ENCODE measurements around the gene PTGDR2. TPM values are rescaled to one million over a fixed set of nuclear protein-coding genes. Genes with fewer than 3 reads are reported as not detected.

Gene PTGDR2
- total RNA-seq, 4 donors from 2014 or later, result 0.11 TPM; not detected in 3

DNA sequence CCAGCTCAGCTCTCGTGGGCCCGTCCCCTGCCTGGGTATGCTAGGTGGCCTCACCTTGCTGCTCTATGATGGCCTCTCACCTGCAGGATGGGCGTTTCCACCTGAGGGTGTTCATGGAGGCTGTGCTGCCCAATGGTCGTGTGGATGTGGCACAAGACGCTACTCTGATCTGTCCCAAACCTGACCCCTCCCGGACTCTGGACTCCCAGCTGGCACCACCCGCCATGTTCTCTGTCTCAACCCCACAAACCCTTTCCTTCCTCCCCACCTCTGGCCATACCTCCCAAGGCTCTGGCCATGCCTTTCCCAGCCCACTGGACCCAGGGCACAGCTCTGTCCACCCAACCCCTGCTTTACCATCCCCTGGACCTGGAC, 13.7 kb upstream of the PTGDR2 start:
- no peaks in the 10 kb centered on the region for H3K36me3 ChIP-seq
- no peak for DNase-seq
- 98 to 99% methylated on average over 7 of the region's 7 CpGs for WGBS, 2 donors
- no peaks in the 10 kb centered on the region for H3K9me3 ChIP-seq
- H3K4me1 ChIP-seq, result peaks cover 0 to 21% of the 10 kb centered on the region in 2 donors
- intact Hi-C loops (cut with DNase I), result no loop called here
- H3K27ac ChIP-seq, result no peak overlapping the region
- no peaks in the 10 kb centered on the region for H3K27me3 ChIP-seq
- H3K4me3 ChIP-seq (replicated peaks in 1 of 3), result no peak overlapping the region
- no peak for TF ChIP-seq POLR2A (IDR thresholded peaks at IDR 0.05)
- TF ChIP-seq, protein P1, sequence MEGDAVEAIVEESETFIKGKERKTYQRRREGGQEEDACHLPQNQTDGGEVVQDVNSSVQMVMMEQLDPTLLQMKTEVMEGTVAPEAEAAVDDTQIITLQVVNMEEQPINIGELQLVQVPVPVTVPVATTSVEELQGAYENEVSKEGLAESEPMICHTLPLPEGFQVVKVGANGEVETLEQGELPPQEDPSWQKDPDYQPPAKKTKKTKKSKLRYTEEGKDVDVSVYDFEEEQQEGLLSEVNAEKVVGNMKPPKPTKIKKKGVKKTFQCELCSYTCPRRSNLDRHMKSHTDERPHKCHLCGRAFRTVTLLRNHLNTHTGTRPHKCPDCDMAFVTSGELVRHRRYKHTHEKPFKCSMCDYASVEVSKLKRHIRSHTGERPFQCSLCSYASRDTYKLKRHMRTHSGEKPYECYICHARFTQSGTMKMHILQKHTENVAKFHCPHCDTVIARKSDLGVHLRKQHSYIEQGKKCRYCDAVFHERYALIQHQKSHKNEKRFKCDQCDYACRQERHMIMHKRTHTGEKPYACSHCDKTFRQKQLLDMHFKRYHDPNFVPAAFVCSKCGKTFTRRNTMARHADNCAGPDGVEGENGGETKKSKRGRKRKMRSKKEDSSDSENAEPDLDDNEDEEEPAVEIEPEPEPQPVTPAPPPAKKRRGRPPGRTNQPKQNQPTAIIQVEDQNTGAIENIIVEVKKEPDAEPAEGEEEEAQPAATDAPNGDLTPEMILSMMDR (IDR thresholded peaks at IDR 0.05), result no peak

DNA sequence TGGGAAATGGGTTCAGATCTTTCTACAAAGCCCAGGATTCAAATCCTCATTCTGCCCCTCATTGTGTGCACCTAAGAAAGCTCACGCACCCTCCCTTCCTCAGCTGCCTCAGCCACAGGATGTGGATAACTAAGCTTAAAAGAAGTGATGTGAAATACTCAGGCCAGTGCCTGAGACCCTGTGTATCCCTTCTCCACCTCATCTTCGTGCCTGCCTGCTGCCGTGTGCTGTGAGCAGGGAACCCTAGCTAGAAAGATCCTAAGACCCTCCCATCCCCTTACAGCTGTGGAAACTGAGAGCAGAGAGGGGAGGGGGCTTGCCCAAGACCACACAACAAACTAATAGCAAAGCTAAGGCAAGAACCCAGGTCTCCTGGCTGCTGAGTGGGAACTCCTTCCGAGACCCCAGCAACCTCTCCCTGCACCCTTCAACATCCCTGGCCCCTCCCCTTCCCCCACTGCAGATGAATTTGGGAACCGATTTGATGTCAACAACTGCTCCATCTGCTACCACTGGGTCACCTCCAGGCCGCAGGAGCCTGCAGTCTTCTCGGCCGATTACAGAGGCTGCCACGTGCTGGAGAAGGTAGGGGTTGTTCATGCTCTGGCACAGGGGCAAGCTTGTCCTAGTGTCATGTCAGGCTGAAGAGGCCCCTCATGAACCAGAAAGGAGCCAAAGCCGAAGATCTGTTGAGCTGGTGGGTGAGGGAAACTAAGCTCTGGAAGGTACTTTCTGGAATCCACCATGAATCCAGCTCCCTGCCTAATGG, 13.1 kb upstream of the PTGDR2 start:
- no peaks in the 10 kb centered on the region for H3K36me3 ChIP-seq
- no peak overlapping the region for H3K4me3 ChIP-seq (replicated peaks in 1 of 3)
- TF ChIP-seq POLR2A (IDR thresholded peaks at IDR 0.05), result no peak
- TF ChIP-seq, protein P1 (IDR thresholded peaks at IDR 0.05), result no peak
- no peak for DNase-seq
- 87 to 94% methylated on average over 9 to 10 of the region's 10 CpGs for WGBS, 2 donors
- no peaks in the 10 kb centered on the region for H3K27me3 ChIP-seq
- intact Hi-C loops (cut with DNase I), result no loop called here
- H3K4me1 ChIP-seq, result peaks cover 0 to 21% of the 10 kb centered on the region in 2 donors
- no peak overlapping the region for H3K27ac ChIP-seq
- no peaks in the 10 kb centered on the region for H3K9me3 ChIP-seq

DNA sequence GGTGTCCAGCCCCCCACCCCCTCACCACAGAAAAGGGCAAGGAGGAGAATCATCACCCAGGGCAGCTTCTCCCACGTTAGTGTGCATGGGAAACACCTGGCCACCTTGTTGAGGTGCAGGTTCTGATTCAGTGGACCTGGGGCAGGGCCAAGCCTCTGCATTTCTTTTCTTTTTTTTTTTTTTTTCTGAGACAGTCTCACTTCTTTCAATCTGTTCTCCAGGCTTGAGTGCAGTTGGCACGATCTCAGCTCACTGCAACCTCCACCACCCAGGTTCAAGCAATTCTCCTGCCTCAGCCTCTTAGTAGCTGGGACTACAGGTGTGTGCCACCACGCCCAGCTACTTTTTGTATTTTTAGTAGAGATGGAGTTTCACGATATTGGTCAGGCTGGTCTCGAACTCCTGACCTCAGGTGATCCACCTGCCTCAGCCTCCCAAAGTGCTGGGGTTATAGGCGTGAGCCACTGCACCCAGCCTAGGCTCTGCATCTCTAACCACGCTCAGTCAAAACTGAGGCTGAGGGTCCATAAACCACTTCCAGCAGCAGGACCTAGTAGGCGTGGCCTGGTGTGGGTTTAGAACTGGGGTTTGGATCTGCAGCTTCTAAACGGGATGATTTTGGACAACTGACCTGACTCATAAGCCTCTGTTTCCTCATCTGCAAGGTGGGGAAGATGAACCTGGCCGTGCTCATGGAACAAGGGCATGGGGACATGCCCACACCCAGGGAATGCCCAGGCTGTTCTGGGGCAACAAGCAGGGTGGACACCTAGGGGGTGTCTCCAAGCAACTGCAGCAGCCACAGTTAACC, 12.3 kb upstream of the PTGDR2 start:
- TF ChIP-seq POLR2A (IDR thresholded peaks at IDR 0.05), result no peak
- TF ChIP-seq, protein P1 (IDR thresholded peaks at IDR 0.05), result no peak

DNA sequence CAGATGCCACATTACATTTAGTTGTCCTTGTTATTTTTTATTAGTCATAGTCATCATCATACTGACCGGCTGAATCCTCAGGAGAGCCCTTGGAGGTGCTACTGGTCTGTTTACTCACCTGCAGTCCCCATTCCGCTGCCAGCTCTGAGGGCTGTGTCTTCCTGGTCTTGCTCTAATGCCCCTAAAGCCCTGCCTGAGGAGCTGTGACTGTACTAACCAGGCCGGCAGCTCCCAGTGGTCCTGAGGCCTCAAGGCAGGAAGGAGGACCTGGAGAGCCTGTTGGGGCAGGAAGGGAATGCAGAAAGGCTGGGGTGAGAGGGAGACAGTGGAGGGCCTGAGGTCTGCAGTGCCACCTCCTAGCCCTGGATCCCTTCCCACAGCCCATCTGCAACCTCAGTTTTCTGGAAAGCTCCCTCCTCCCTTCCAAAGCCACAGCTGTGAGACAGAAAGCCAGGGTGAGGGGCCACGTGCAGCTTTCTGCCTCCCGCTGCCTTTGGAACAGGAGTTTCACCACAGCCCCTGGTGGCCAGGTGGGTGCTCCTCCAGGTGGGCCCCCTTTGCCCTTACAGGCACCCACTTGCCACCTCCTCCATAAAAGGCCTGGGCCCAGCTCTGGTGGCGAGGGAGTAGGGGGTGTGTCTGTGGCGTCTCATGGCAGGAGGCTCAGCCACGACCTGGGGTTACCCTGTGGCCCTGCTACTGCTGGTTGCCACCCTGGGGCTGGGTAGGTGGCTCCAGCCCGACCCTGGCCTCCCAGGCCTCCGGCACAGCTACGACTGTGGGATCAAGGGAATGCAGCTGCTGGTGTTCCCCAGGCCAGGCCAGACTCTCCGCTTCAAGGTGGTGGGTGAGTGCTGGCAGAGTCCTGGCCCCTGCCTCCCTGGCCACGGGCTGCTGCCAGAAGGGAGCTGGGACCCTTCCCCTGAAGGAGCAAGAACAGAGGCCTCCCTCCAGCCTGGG, 11.4 kb upstream of the PTGDR2 start, which contains the start of gene ZP1:
Gene ZP1, plus strand, starts transcription at position 632 of the 960 bp plus-strand sequence. Its CDS starts 20 bp downstream, at position 652.
- intact Hi-C loops (cut with DNase I), result no loop called here
- peak within 1 kb of the TSS in 1 of 3 donors; percentile 5 for H3K27ac ChIP-seq
- WGBS, 2 donors, result 63 to 67% methylated on average over 7 to 11 of the region's 13 CpGs
- DNase-seq, result peak; percentile 79 to 85
- H3K4me3 ChIP-seq (replicated peaks in 1 of 3), result no peak within 1 kb of the TSS
- TF ChIP-seq, protein P1 (IDR thresholded peaks at IDR 0.05), result no peak
- no peak for TF ChIP-seq POLR2A (IDR thresholded peaks at IDR 0.05)
- H3K9me3 ChIP-seq, result no peaks in the 10 kb centered on the region
- H3K27me3 ChIP-seq, result no peaks in the 10 kb centered on the region
- peaks cover 0 to 21% of the 10 kb centered on the region in 2 donors for H3K4me1 ChIP-seq
- H3K36me3 ChIP-seq, result no peaks in the 10 kb centered on the region

More for the DNA sequence above, 12.3 kb upstream of the PTGDR2 start:
- peak; percentile 53 to 70 for DNase-seq
- H3K4me3 ChIP-seq (replicated peaks in 1 of 3), result no peak overlapping the region
- H3K4me1 ChIP-seq, result peaks cover 0 to 21% of the 10 kb centered on the region in 2 donors
- no peaks in the 10 kb centered on the region for H3K9me3 ChIP-seq
- H3K36me3 ChIP-seq, result no peaks in the 10 kb centered on the region
- no peak overlapping the region for H3K27ac ChIP-seq
- intact Hi-C loops (cut with DNase I), result no loop called here
- no peaks in the 10 kb centered on the region for H3K27me3 ChIP-seq
- 79 to 80% methylated on average over 10 of the region's 10 CpGs for WGBS, 2 donors

Measured in thyroid gland (tissue), 4 donors.